HG03097 (cell line): Measurements from ENCODE around the gene AFAP1.

Experiments used
- ATAC-seq: cut with Tn5 transposase; IDR thresholded peaks from one replicate; pipeline ENCODE4 v1.9.1; 2021; ENCODE audit not compliant: unreplicated experiment, low FRiP score

The AFAP1 gene

DNA sequence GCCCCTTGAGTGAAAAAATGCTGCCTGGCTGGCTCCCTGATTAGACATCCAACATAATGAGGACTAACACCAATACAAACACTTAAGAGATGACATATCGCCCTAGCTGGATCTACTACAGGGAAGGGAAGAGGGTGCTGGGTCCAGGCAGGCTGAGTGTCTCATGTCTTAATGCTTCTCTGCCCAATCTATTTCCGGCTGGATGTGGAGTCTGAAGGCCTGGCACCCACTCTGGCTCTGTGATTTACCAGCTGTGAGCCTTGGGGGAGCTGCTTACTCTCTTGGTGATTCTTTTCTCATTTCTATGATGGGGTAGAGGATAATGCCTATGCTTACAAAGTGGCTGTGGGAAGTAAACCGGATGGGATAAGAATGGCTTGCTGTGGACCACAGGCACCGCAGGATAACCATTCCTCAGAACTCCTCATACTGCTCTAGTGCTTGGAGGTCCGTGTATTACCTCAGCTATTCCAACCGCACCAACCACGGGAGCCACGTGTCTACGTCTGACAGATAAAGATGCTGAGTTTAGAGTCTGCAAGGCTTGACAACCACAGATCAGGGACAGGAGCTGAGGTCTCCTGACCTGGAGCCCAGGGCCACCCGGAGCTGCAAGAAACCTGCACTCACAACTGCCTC, 161.7 kb downstream of the AFAP1 start:
- no peak for ATAC-seq

- no peak for ATAC-seq
Observed at GRCh38 chr4:7777017-7777710, 162.5 kb downstream of the AFAP1 start.

- no peak for ATAC-seq
Observed at GRCh38 chr4:7775396-7775795, 164.3 kb downstream of the AFAP1 start.

GRCh38 chr4:7774301-7775294, 165.1 kb downstream of the AFAP1 start:
- no peak for ATAC-seq

DNA sequence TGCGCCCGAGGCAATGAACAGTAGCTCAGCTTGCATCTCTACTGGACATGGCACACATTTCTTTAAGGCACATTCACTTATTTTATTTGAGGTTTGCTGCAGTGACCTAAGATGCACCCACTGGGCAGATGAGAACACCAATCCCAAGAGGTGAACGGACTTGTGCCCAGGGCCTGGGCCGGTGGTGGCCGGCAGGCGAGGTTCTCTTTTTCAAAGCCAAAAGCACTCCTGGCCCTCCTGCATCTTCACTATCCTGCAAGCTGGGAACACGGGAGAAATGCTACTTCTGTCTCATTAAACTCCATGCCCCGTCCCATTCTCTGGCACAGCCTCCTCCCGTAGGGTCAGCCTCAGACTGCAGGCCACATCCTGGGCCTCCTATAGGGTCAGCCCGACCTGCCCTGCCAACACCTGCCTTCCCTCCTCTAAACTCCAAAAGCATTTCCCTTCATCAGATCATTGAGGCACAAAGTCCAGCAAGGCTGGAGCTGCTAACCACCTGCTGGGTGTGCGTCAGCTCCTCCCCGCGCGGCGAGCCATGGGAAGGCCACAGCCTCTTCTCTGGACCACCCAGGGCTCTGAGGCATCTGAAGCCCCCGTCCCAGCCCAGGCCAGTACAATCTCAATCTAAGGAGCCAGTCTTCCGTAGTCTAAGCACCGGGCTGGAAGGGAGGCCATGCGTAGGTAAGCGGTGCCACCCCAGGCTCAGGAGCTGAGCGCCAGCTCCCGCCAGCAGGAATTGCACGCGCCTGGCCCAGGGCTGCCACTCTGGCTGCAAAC, 166.1 kb downstream of the AFAP1 start:
- no peak for ATAC-seq

- no peak for ATAC-seq
Observed at GRCh38 chr4:7772711-7773385, 166.8 kb downstream of the AFAP1 start.

DNA sequence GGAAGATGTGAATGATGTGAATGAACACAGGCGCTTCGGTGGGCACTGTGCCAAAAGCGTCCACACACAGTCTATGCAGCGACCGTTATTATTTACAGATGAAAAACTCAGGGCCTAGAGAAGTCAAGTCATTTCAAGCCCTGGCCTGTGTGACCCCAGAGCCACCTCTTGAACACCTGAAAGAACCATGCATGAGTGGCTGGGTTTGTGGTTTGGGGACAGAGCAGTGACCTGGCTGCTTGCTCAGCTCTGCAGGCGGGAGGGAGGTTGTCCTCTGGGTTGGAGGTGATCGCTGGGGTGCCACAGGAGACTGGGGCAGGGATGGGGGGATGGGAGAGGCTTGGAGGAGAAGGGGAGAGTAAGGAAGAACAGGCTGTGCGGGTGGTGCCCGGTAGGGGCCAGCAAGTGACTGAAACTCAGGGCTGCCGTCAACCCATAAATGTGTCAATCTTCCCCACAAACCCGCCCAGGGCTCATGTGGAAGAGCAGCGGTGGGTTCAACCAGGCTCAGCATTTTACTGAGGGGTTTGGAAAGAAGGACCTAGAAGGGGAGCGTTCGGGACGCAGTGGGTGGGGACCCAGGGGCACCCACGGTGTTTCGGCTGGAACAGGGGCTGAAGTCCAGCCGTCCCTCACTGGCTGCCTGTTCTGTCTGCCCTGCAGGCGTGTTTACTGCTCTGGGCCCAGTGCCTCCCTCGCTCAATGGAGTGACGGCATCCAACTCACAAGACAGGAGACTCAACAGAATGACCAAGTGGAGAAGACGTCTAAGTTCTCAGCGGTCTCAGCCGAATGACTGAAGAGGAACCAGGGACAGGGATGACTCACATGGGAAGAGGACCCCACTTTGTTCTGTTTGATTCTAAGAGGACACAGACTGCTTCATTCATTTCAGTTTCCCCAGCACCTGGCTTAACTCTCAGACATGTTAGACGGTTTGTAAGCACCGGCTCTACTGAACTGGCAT, 167.8 kb downstream of the AFAP1 start:
- no peak for ATAC-seq

GRCh38 chr4:7771056-7771455, 168.6 kb downstream of the AFAP1 start:
- no peak for ATAC-seq

GRCh38 chr4:7770224-7771050, 169.2 kb downstream of the AFAP1 start:
- ATAC-seq: no peak

GRCh38 chr4:7769396-7770223, 170.1 kb downstream of the AFAP1 start:
- no peak for ATAC-seq

GRCh38 chr4:7768736-7769135, 170.9 kb downstream of the AFAP1 start:
- ATAC-seq: no peak

DNA sequence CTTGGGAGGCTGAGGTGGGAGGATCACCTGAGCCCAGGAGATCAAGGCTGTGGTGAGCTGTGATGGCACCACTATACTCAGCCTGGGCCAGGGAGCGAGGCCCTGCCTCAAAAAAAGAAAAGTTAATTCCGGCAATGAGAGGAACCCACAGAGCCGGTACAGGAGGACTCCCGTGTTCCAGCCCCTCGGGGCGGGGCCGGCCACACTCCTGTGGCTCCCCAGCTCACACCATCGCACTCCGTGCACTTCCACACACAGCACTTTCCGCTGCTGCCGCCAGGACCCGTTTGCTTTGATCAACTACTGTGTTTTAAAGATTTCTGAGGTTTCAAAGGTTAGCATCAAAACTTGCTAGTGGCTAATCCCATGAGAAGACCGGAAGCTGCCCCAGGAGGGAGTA, 171.7 kb downstream of the AFAP1 start:
- ATAC-seq: no peak

GRCh38 chr4:7767526-7767925, 172.1 kb downstream of the AFAP1 start:
- ATAC-seq: no peak

DNA sequence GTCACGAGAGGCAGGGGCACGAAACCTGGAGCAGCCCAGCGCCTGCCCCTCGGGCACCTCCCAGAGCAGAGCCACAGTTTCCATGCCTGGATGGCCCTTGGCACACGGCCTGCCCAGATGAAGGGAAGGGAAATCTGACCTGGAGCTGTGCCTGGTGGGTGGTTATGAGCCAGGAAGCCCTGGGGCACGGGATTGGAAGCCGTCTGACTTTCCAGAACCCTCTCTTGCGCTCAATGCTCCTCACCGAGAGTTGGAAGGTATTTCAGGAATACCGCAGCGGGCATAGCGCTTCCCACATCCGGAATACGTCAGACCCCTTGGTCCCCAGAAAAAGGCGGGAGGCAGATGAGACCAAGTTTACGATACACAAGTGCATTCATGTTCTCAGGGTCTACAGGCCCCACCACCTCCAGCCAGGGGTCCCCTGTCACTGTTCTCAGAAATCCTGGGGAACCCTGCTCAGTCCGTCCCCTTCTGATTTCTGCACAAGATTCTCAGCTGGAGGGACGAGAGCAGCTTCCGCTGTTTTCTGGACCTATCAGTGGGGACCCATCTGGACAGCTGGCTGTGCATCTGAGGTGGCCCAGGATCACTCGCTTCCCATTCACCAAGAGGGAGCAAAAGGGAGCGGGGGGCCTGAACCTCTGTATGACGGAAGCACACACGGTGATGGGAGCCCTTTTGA, 172.9 kb downstream of the AFAP1 start:
- no peak for ATAC-seq

DNA sequence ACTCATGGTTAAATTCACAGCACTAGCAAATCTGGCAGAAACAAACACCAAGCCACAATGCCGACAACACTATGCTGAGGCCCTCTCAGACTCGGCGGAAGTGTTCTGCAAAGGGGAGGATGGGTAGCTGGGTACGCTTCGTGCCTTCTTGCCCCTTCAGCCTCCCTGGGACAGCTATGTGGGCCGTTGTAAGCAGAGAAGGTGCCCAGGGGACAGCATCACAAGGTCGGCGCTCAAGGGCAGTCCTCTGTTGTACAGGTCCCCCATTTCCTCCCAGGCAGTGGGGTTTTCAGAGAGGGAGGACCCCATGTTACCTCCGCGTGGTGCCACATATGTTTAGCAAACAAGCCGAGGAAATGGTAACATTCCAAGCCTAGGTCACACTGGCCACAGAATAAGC, 173.6 kb downstream of the AFAP1 start:
- no peak for ATAC-seq

GRCh38 chr4:7765666-7766065, 174.0 kb downstream of the AFAP1 start:
- ATAC-seq: no peak

DNA sequence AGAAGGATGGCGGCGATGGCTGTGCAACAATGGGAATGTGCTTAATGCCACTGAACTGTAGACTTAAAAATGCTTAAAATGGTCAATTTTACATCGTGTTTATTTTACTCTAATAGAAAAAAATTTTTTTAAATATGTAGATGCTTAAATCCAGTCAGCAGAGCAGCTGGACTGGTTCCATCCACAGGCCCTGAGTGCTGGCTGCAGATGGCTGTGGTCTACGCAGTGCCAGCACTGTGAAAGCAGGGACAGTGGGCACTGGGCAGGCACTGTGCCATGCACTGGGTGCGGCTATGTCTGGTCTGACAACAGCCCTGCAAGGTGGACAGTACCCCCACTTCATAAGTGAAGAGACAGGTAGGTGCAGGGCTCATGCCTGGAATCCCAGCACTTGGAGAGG, 175.2 kb downstream of the AFAP1 start:
- ATAC-seq: no peak
